ENCODE results near the gene IL17RB. TPM values are rescaled to one million over a fixed set of nuclear protein-coding genes. Genes with fewer than 3 reads are reported as not detected.

The IL17RB gene
- total RNA-seq, 1 donor from 2014 or later, result 11.1 TPM

- Mint-ChIP-seq H3K4me3 (ENCODE audit: low read depth) (no peak overlapping the region), H3K27me3 (no peaks in the 10 kb centered on the region), H3K9me3 (ENCODE audit: low read depth) (no peaks in the 10 kb centered on the region), H3K27ac (no peak overlapping the region), H3K36me3 (ENCODE audit: insufficient read depth) (peaks cover 4% of the 10 kb centered on the region), H3K4me1 (ENCODE audit: low read depth) (no peaks in the 10 kb centered on the region)
- no peak for DNase-seq (ENCODE audit: low spot score, unreplicated experiment)
- TF ChIP-seq CTCF (IDR thresholded peaks at IDR 0.05; ENCODE audit: unreplicated experiment), result no peak
Measured at GRCh38 chr3:53817211-53817610, 29.2 kb upstream of the IL17RB start.

DNA sequence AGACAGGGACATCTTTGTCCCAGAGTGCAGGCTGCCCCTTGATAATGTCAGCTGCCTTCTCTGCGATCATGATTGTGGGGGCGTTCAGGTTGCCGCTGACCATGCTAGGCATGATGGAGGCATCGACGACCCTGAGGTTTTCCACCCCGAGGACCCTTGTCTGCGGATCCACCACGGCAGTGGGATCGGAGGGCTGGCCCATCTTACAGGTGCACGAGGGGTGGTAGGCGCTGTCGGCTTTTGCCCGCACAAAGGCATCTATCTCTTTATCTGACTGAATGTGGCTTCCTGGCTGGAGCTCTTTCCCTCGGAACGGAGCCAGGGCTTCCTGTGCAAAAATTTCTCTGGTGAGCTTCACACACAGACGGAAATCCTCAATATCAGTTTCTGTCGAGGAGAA, 28.6 kb upstream of the IL17RB start:
- DNase-seq (ENCODE audit: low spot score, unreplicated experiment), result no peak
- TF ChIP-seq CTCF (IDR thresholded peaks at IDR 0.05; ENCODE audit: unreplicated experiment), result no peak
- Mint-ChIP-seq H3K9me3 (ENCODE audit: low read depth) (no peaks in the 10 kb centered on the region), H3K27me3 (no peaks in the 10 kb centered on the region), H3K36me3 (ENCODE audit: insufficient read depth) (peaks cover 4% of the 10 kb centered on the region), H3K27ac (no peak overlapping the region), H3K4me1 (ENCODE audit: low read depth) (no peaks in the 10 kb centered on the region), H3K4me3 (ENCODE audit: low read depth) (no peak overlapping the region)

DNA sequence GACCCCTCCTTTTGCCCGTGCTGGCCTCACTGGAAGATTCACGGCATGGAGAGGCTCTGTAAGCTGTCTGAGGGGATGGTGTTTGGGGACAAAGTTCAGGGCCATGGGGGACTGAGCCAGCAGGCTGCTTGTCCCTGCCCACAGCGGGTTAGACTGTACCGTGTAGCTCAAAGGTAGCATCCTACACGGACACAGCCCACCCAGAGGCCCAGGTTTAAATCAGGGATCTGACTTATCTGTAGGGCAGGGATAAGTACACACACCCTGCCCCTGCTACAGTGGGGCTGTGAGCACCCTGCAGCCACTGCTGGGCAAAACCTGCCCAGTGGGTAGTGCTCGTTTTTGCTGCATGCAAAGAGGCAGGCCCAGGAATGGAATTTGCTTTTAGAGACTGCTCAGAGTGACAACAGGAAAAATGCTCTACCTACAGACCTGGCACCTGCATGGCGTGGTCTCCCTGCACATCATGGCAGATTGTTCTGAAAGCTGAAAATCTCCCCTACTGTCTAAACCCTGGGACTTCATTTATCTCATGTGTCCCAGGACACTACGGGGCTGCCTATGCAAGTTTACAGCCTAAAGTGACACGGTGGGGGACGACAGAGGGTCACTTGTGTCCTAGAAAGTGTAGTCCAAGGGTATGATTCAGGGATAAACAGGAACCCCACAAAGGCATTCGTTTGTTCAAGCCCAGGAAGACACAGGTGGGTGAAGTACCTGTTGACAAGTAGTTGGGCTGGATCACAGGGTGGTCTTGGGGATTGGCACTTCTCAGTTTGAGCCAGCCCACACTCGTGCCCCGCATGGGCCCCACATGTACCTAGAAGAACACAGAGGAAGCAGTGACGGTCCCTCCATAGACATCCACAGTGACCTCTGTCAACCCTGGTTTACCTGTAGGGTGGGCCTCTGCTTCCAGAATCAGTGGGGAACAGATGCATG, 27.9 kb upstream of the IL17RB start:
- H3K9me3 Mint-ChIP-seq (ENCODE audit: low read depth), result no peaks in the 10 kb centered on the region
- H3K36me3 Mint-ChIP-seq (ENCODE audit: insufficient read depth), result peaks cover 4% of the 10 kb centered on the region
- no peaks in the 10 kb centered on the region for H3K4me1 Mint-ChIP-seq (ENCODE audit: low read depth)
- H3K27ac Mint-ChIP-seq, result no peak overlapping the region
- TF ChIP-seq CTCF (IDR thresholded peaks at IDR 0.05; ENCODE audit: unreplicated experiment), result no peak
- no peaks in the 10 kb centered on the region for H3K27me3 Mint-ChIP-seq
- DNase-seq (ENCODE audit: low spot score, unreplicated experiment), result no peak
- H3K4me3 Mint-ChIP-seq (ENCODE audit: low read depth), result no peak overlapping the region

DNA sequence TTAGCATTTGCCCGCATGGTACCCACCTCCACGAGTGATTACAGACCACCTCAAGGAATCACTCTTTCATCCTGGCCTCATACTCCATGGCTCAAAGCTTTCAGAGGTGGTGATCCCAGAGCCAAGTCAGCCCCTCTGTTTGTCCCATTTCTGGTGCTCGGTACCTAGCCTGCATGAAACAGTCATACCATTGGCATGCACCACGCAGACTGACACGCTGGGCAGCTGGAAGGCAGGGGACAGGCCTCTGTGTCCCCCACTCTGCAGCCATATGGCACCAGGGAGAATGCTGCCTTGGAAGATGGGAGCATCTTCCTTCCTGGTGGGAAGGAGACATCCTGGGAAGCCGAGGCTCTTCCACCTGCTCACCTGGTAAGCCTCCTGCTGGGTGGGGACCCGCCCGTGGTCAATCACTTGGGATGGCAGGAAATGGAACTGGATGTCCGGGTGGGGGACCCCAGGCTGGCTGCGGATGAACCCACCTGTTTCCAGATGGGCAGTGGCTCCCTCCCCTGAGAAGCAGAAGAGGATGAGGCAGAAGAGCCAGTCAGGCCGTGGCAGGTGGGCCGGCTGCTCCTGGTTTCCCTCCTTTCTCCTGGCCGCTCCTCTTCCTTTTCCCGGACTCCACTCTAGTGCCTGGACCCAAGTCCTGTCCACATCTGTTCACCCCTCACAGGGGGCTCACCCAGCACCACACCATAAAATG, 27.1 kb upstream of the IL17RB start:
- DNase-seq (ENCODE audit: low spot score, unreplicated experiment), result no peak

More for the DNA sequence above, 27.1 kb upstream of the IL17RB start:
- Mint-ChIP-seq H3K27ac (no peak overlapping the region), H3K9me3 (ENCODE audit: low read depth) (no peaks in the 10 kb centered on the region), H3K4me3 (ENCODE audit: low read depth) (no peak overlapping the region), H3K4me1 (ENCODE audit: low read depth) (peaks cover under 1% of the 10 kb centered on the region), H3K27me3 (no peaks in the 10 kb centered on the region), H3K36me3 (ENCODE audit: insufficient read depth) (peaks cover 6% of the 10 kb centered on the region)
- TF ChIP-seq CTCF (IDR thresholded peaks at IDR 0.05; ENCODE audit: unreplicated experiment), result no peak
